ENCODE results near the gene LRRC8A.

The LRRC8A gene

GRCh38 chr9:128884164-128884563 is 2.2 kb downstream of the LRRC8A start:
- DNase-seq = no peak
- peak overlapping the region; percentile 84 to 96 for H3K4me3 ChIP-seq
- no peaks in the 10 kb centered on the region for H3K9me3 ChIP-seq
- intact Hi-C loops (cut with DNase I; ENCODE audit: low total_unique reads) = loop anchor here (5.0 kb wide), 1 partner anchor 38 kb away; the partner anchor contains the start of gene PHYHD1
- H3K4me1 ChIP-seq = peaks cover 0 to 81% (median 65%) of the 10 kb centered on the region in 4 donors
- H3K27ac ChIP-seq = peak overlapping the region; percentile 94 to 98
- no peak for TF ChIP-seq CTCF (IDR thresholded peaks at IDR 0.05)
- H3K27me3 ChIP-seq = no peaks in the 10 kb centered on the region
- H3K36me3 ChIP-seq = peaks cover 5 to 44% (median 26%) of the 10 kb centered on the region in 3 donors

GRCh38 chr9:128885376-128885775 is 3.4 kb downstream of the LRRC8A start:
- peaks cover 5 to 57% (median 33%) of the 10 kb centered on the region in 3 donors for H3K36me3 ChIP-seq
- no peak for TF ChIP-seq CTCF (IDR thresholded peaks at IDR 0.05)
- H3K4me3 ChIP-seq = peak overlapping the region in 1 of 2 donors; percentile 96
- no peak for DNase-seq
- H3K9me3 ChIP-seq = no peaks in the 10 kb centered on the region
- no peaks in the 10 kb centered on the region for H3K27me3 ChIP-seq
- H3K27ac ChIP-seq = peak overlapping the region; percentile 94 to 98
- H3K4me1 ChIP-seq = peaks cover 0 to 75% (median 65%) of the 10 kb centered on the region in 4 donors
- intact Hi-C loops (cut with DNase I; ENCODE audit: low total_unique reads) = no loop called here

GRCh38 chr9:128885798-128886197 is 3.9 kb downstream of the LRRC8A start:
- Histone ChIP-seq H3K27me3 (no peaks in the 10 kb centered on the region), H3K27ac (peak overlapping the region; percentile 94 to 98), H3K4me1 (peaks cover 0 to 75% (median 66%) of the 10 kb centered on the region in 4 donors), H3K9me3 (no peaks in the 10 kb centered on the region), H3K36me3 (peaks cover 5 to 60% (median 33%) of the 10 kb centered on the region in 3 donors), H3K4me3 (peak overlapping the region in 1 of 2 donors; percentile 96)
- TF ChIP-seq CTCF (IDR thresholded peaks at IDR 0.05) = no peak
- intact Hi-C loops (cut with DNase I; ENCODE audit: low total_unique reads) = no loop called here
- no peak for DNase-seq

GRCh38 chr9:128886211-128886891 is 4.4 kb downstream of the LRRC8A start:
- intact Hi-C loops (cut with DNase I; ENCODE audit: low total_unique reads) = no loop called here
- Histone ChIP-seq H3K36me3 (peaks cover 5 to 60% (median 33%) of the 10 kb centered on the region in 3 donors), H3K27me3 (no peaks in the 10 kb centered on the region), H3K27ac (peak overlapping the region; percentile 94 to 98), H3K9me3 (no peaks in the 10 kb centered on the region), H3K4me1 (peaks cover under 1 to 78% (median 67%) of the 10 kb centered on the region in 4 donors), H3K4me3 (peak overlapping the region in 1 of 2 donors; percentile 96)
- DNase-seq = no peak
- TF ChIP-seq CTCF (IDR thresholded peaks at IDR 0.05) = no peak

- Histone ChIP-seq H3K27me3 (no peaks in the 10 kb centered on the region), H3K27ac (peak overlapping the region; percentile 94 to 98), H3K9me3 (no peaks in the 10 kb centered on the region), H3K4me1 (peaks cover 8 to 84% (median 74%) of the 10 kb centered on the region in 4 donors), H3K36me3 (peaks cover 5 to 60% (median 33%) of the 10 kb centered on the region in 3 donors), H3K4me3 (no peak overlapping the region)
- no peak for TF ChIP-seq CTCF (IDR thresholded peaks at IDR 0.05)
- DNase-seq = no peak
- intact Hi-C loops (cut with DNase I; ENCODE audit: low total_unique reads) = no loop called here
Measured at GRCh38 chr9:128887049-128887448, 5.1 kb downstream of the LRRC8A start.
